Gastroesophageal sphincter (tissue), 3 donors: ENCODE results near the gene TMEM203.

Experiments
- CTCF ChIP-seq, 4 experiments: fragments of 200-600 bp in 2 of 4; fragments of 450-650 bp in 2 of 4; sonication (generic) in 1 of 4; IDR thresholded peaks; one replicate each; pipeline ENCODE4 v1.5.1; 2017 to 2019; ENCODE audit warnings: antibody characterized with exemption in 4 of 4, mild to moderate bottlenecking in 2 of 4, moderate library complexity in 2 of 4
- EP300 ChIP-seq: sonication (generic); formaldehyde crosslinking; IDR thresholded peaks from one replicate; pipeline ENCODE4 v1.6.1; 2017; ENCODE audit warnings: antibody characterized with exemption, mild to moderate bottlenecking
- POLR2A ChIP-seq, 2 donors: fragments of 450-650 bp; IDR thresholded peaks; one replicate each; pipeline ENCODE4 v1.6.1; 2017; ENCODE audit warnings: antibody characterized with exemption in 2 of 2, mild to moderate bottlenecking in 2 of 2, moderate library complexity in 1 of 2

- TF ChIP-seq CTCF (IDR thresholded peaks at IDR 0.05): no peak
- TF ChIP-seq EP300: no peak
- no peak for TF ChIP-seq POLR2A (IDR thresholded peaks at IDR 0.05)
These were observed 30.0 kb downstream of the TMEM203 start for GRCh38 chr9:137175345-137175961.
